H9 (cell line): ENCODE measurements around the gene MORF4L2. TPM values are rescaled to one million over a fixed set of nuclear protein-coding genes. Genes with fewer than 3 reads are reported as not detected.
"Not testable (repeated sequence)": the region's sequence is repeated elsewhere in the genome, so short reads cannot be mapped to it uniquely, and the experiment has no call there.

Experiments used
- DNase-seq: peaks from one replicate; pipeline ENCODE4 v3.0.0-alpha.2; 2017
- H2AFZ ChIP-seq: one replicate; pipeline ENCODE4 v1.6.1; 2013; ENCODE audit warnings: mild to moderate bottlenecking, low read length, control low read depth, moderate library complexity
- H2AK5ac ChIP-seq: 2 replicates; pipeline ENCODE4 v1.6.1; 2013; ENCODE audit warnings: low read length, control low read depth, mixed read lengths; ENCODE audit not compliant: insufficient read length
- H2BK120ac ChIP-seq: one replicate; pipeline ENCODE4 v1.6.1; 2013; ENCODE audit warnings: low read depth, mild to moderate bottlenecking, low read length, control low read depth, inconsistent platforms; ENCODE audit not compliant: poor library complexity, severe bottlenecking
- H2BK12ac ChIP-seq: 2 replicates; pipeline ENCODE4 v1.6.1; 2013; ENCODE audit warnings: low read length, control low read depth, mixed read lengths, low read depth; ENCODE audit not compliant: insufficient read length
- H2BK15ac ChIP-seq: 2 replicates; pipeline ENCODE4 v1.6.1; 2013; ENCODE audit warnings: low read depth, low read length, control low read depth
- H2BK20ac ChIP-seq: one replicate; pipeline ENCODE4 v1.6.1; 2013; ENCODE audit warnings: low read depth, mild to moderate bottlenecking, low read length, control low read depth, inconsistent platforms; ENCODE audit not compliant: poor library complexity, severe bottlenecking
- H2BK5ac ChIP-seq: 2 replicates; pipeline ENCODE4 v1.6.1; 2013; ENCODE audit warnings: low read length, control low read depth, mixed read lengths; ENCODE audit not compliant: insufficient read length
- H3K14ac ChIP-seq: 2 replicates; pipeline ENCODE4 v1.6.1; 2013; ENCODE audit warnings: low read length, control low read depth; ENCODE audit not compliant: insufficient read depth
- H3K18ac ChIP-seq: 2 replicates; pipeline ENCODE4 v1.6.1; 2013; ENCODE audit warnings: low read depth, mild to moderate bottlenecking, mixed read lengths, low read length, control low read depth; ENCODE audit not compliant: insufficient read length
- H3K23ac ChIP-seq: 2 replicates; pipeline ENCODE4 v1.6.1; 2013; ENCODE audit warnings: low read length, control low read depth, mixed read lengths, low read depth; ENCODE audit not compliant: insufficient read length
- H3K23me2 ChIP-seq: 2 replicates; pipeline ENCODE4 v1.6.1; 2013; ENCODE audit warnings: low read depth, mild to moderate bottlenecking, mixed read lengths, low read length, control low read depth; ENCODE audit not compliant: insufficient read length, poor library complexity, severe bottlenecking
- H3K27ac ChIP-seq: 2 replicates; pipeline ENCODE4 v1.5.1; 2013; ENCODE audit warnings: low read length, control low read depth, mixed read lengths, low read depth; ENCODE audit not compliant: insufficient read length
- H3K27me3 ChIP-seq: 2 replicates; pipeline ENCODE4 v1.6.1; 2013; ENCODE audit warnings: low read length, control low read depth, inconsistent platforms; ENCODE audit not compliant: insufficient read depth
- H3K4ac ChIP-seq: 2 replicates; pipeline ENCODE4 v1.6.1; 2013; ENCODE audit warnings: low read depth, mild to moderate bottlenecking, control low read depth, inconsistent platforms, low read length, moderate library complexity
- H3K4me1 ChIP-seq: 2 replicates; pipeline ENCODE4 v1.6.1; 2013; ENCODE audit warnings: low read length, control low read depth, inconsistent platforms; ENCODE audit not compliant: insufficient read depth
- H3K4me2 ChIP-seq: 2 replicates; pipeline ENCODE4 v1.6.1; 2013; ENCODE audit warnings: low read length, control low read depth, mixed read lengths; ENCODE audit not compliant: insufficient read length, insufficient read depth
- H3K56ac ChIP-seq: 2 replicates; pipeline ENCODE4 v1.6.1; 2013; ENCODE audit warnings: low read depth, mild to moderate bottlenecking, mixed read lengths, low read length, control low read depth; ENCODE audit not compliant: insufficient read length
- H3K79me1 ChIP-seq: 2 replicates; pipeline ENCODE4 v1.6.1; 2013; ENCODE audit warnings: low read depth, mild to moderate bottlenecking, moderate library complexity, low read length, control low read depth, inconsistent platforms; ENCODE audit not compliant: insufficient read depth, poor library complexity, severe bottlenecking
- H3K79me2 ChIP-seq: 2 replicates; pipeline ENCODE4 v1.6.1; 2013; ENCODE audit warnings: low read length, control low read depth, inconsistent platforms; ENCODE audit not compliant: insufficient read depth
- H3K9ac ChIP-seq: 2 replicates; pipeline ENCODE4 v1.6.1; 2013; ENCODE audit warnings: low read length, control low read depth, mixed read lengths; ENCODE audit not compliant: insufficient read length; ENCODE audit errors: extremely low read depth
- H3K9me3 ChIP-seq: one replicate; pipeline ENCODE4 v1.6.1; 2013; ENCODE audit warnings: low read depth, low read length, inconsistent platforms; ENCODE audit not compliant: control insufficient read depth
- H3T11ph ChIP-seq: one replicate; pipeline ENCODE4 v1.6.1; 2013; ENCODE audit warnings: mild to moderate bottlenecking, low read length, control low read depth, inconsistent platforms
- H4K20me1 ChIP-seq: one replicate; pipeline ENCODE4 v1.6.1; 2013; ENCODE audit not compliant: control insufficient read depth, insufficient read length, insufficient read depth
- H4K5ac ChIP-seq: 2 replicates; pipeline ENCODE4 v1.6.1; 2013; ENCODE audit warnings: low read depth, mild to moderate bottlenecking, mixed read lengths, low read length, control low read depth; ENCODE audit not compliant: insufficient read length
- H4K8ac ChIP-seq: replicated peaks from 2 replicates; pipeline ENCODE4 v1.6.1; 2013; ENCODE audit warnings: low read length, control low read depth, mixed read lengths, low read depth; ENCODE audit not compliant: insufficient read length
- H4K91ac ChIP-seq: 2 replicates; pipeline ENCODE4 v1.6.1; 2013; ENCODE audit warnings: low read depth, mild to moderate bottlenecking, moderate library complexity, mixed read lengths, low read length, control low read depth; ENCODE audit not compliant: insufficient read length
- H3K27ac Mint-ChIP-seq, 3 experiments: 2 replicates in 2 of 3; 3 replicates in 1 of 3; pipeline ENCODE4 v1.8.0; 2020 to 2021; ENCODE audit warnings: mixed read lengths in 3 of 3, mild to moderate bottlenecking in 1 of 3, moderate library complexity in 1 of 3
- H3K27me3 Mint-ChIP-seq: 2 replicates; pipeline ENCODE4 v1.8.0; 2021; ENCODE audit warnings: low read depth, mild to moderate bottlenecking, moderate library complexity, mixed read lengths
- H3K36me3 Mint-ChIP-seq, 3 experiments: 2 replicates in 2 of 3; 3 replicates in 1 of 3; pipeline ENCODE4 v1.8.0; 2020 to 2021; ENCODE audit warnings: low read depth in 3 of 3, mixed read lengths in 3 of 3; ENCODE audit not compliant: insufficient read depth in 1 of 3
- H3K4me1 Mint-ChIP-seq, 2 experiments: 2 replicates each; pipeline ENCODE4 v1.8.0; 2020; ENCODE audit warnings: mixed read lengths in 2 of 2
- H3K4me3 Mint-ChIP-seq, 2 experiments: 2 replicates in 1 of 2; 3 replicates in 1 of 2; pipeline ENCODE4 v1.8.0; 2020 to 2021; ENCODE audit warnings: mild to moderate bottlenecking in 2 of 2, mixed read lengths in 2 of 2, moderate library complexity in 1 of 2
- H3K9me3 Mint-ChIP-seq, 2 experiments: 2 replicates in 1 of 2; 3 replicates in 1 of 2; pipeline ENCODE4 v1.8.0; 2020; ENCODE audit warnings: mild to moderate bottlenecking in 2 of 2, mixed read lengths in 2 of 2, moderate library complexity in 1 of 2
- CTCF ChIP-seq: fragments of 200-600 bp; sonication (generic); conservative IDR thresholded peaks from 3 replicates; pipeline ENCODE4 v1.8.0; 2021; ENCODE audit warnings: antibody characterized with exemption, mild to moderate bottlenecking
- WGBS: extraction: QIAGEN DNeasy Blood & Tissue Kit; methylation state at CpG from one replicate; pipeline ENCODE4 v1.1.7; 2013; ENCODE audit warnings: missing lambda C conversion rate, low lambda C conversion rate, mixed read lengths; ENCODE audit not compliant: insufficient read length; ENCODE audit errors: extremely low coverage; 5-methylcytosine and 5-hydroxymethylcytosine counted together
- total RNA-seq: library from RNA; stranded (reverse); gene quantifications from 2 replicates; pipeline ENCODE4 v1.2.1, GENCODE V29; 2021

Gene MORF4L2
- total RNA-seq, 1 experiment from 2014 or later = 378 TPM

GRCh38 chrX:103658681-103659433 lies 27.6 kb downstream of the MORF4L2 start:
- no CpG with 5 or more reads among the region's 5 CpGs for WGBS
- Histone ChIP-seq H3K23ac (no peak overlapping the region), H2BK12ac (no peak overlapping the region), H3K79me1 (no peaks in the 10 kb centered on the region), H4K20me1 (no peaks in the 10 kb centered on the region), H2AFZ (no peak overlapping the region), H2BK20ac (no peak overlapping the region), H3T11ph (no peak overlapping the region), H4K8ac (no peak overlapping the region), H3K27ac (no peak overlapping the region), H4K5ac (no peak overlapping the region), H2BK120ac (no peak overlapping the region), H3K4ac (no peak overlapping the region), H3K4me1 (no peaks in the 10 kb centered on the region), H2BK5ac (no peak overlapping the region), H3K9ac (no peak overlapping the region), H3K23me2 (no peaks in the 10 kb centered on the region), H2BK15ac (no peak overlapping the region), H3K4me2 (no peak overlapping the region), H4K91ac (no peak overlapping the region), H2AK5ac (no peak overlapping the region), H3K18ac (no peak overlapping the region), H3K9me3 (no peaks in the 10 kb centered on the region), H3K27me3 (no peaks in the 10 kb centered on the region), H3K79me2 (no peaks in the 10 kb centered on the region), H3K56ac (no peak overlapping the region), H3K14ac (no peak overlapping the region)
- no peak for TF ChIP-seq CTCF
- H3K27me3 Mint-ChIP-seq = peaks cover 6% of the 10 kb centered on the region; the same call in 1 of the 2 replicates
- H3K4me1 Mint-ChIP-seq = peaks cover 5 to 11% of the 10 kb centered on the region in 2 experiments; a peak in 3 of 4 replicates
- H3K36me3 Mint-ChIP-seq = no peaks in the 10 kb centered on the region
- no peak for DNase-seq
- no peak overlapping the region for H3K4me3 Mint-ChIP-seq
- no peak overlapping the region for H3K27ac Mint-ChIP-seq
- peaks cover 2 to 40% of the 10 kb centered on the region in 2 experiments; a peak in 3 of 5 replicates for H3K9me3 Mint-ChIP-seq

- H3K4me2 ChIP-seq, H3K9ac ChIP-seq, H3K27me3 ChIP-seq, H3K9me3 ChIP-seq, H3T11ph ChIP-seq, H3K23me2 ChIP-seq, H2BK12ac ChIP-seq, H2BK5ac ChIP-seq, H3K23ac ChIP-seq, DNase-seq, H3K79me1 ChIP-seq, H3K14ac ChIP-seq, H3K79me2 ChIP-seq, H4K5ac ChIP-seq, H4K20me1 ChIP-seq, H3K36me3 Mint-ChIP-seq, H3K27ac Mint-ChIP-seq, H3K4ac ChIP-seq, H3K27me3 Mint-ChIP-seq, H3K4me1 ChIP-seq, H3K4me1 Mint-ChIP-seq, H2AFZ ChIP-seq, H3K18ac ChIP-seq, H2BK120ac ChIP-seq, H3K27ac ChIP-seq, H2AK5ac ChIP-seq, H3K56ac ChIP-seq, H4K91ac ChIP-seq, H2BK20ac ChIP-seq, H4K8ac ChIP-seq, H2BK15ac ChIP-seq, H3K4me3 Mint-ChIP-seq: not testable (repeated sequence)
- WGBS = no CpG with 5 or more reads among the region's 2 CpGs
- H3K9me3 Mint-ChIP-seq = peaks cover 2 to 40% of the 10 kb centered on the region in 2 experiments; a peak in 3 of 5 replicates
These were observed 29.4 kb downstream of the MORF4L2 start for GRCh38 chrX:103657066-103657465.
